IMR-90 (cell line): ENCODE results near the gene GPR6. TPM values are rescaled to one million over a fixed set of nuclear protein-coding genes. Genes with fewer than 3 reads are reported as not detected.

Experiments used
- ATAC-seq: fragments of 200-7000 bp; cut with Tn5 transposase; 2 replicates; pipeline ENCODE4 v1.9.1; 2020; ENCODE audit warnings: low read depth, mild to moderate bottlenecking, moderate library complexity
- BruUV-seq: library from RNA; stranded (reverse); fragments of 400-500 nt; replicated peaks from 2 replicates; lab custom pipeline; 2021; lab: Mats Ljungman, UMichigan
- CTCF ChIA-PET: fragments of 300-600 bp; formaldehyde crosslinking; extraction: SDS; loops from one replicate; lab custom pipeline; 2021; ENCODE audit warnings: antibody characterized with exemption; lab: Yijun Ruan, JAX
- POLR2A ChIA-PET: fragments of 300-600 bp; sonication (Branson Sonifier 250); formaldehyde crosslinking; loops from one replicate; lab custom pipeline; 2022; ENCODE audit warnings: antibody characterized with exemption; ENCODE audit not compliant: unreplicated experiment; lab: Charles Lee
- DNase-seq: peaks from one replicate; pipeline ENCODE4 v3.0.0; 2013
- H2AFZ ChIP-seq: replicated peaks from 2 replicates; pipeline ENCODE3; 2013; ENCODE audit warnings: low read length, mild to moderate bottlenecking; ENCODE audit not compliant: poor library complexity
- H2AK5ac ChIP-seq: 2 replicates; pipeline ENCODE4 v1.6.1; 2013; ENCODE audit warnings: low read depth, low read length, inconsistent platforms
- H2AK9ac ChIP-seq: replicated peaks from 2 replicates; pipeline ENCODE3; 2013; ENCODE audit warnings: mild to moderate bottlenecking, low read depth, low read length, moderate library complexity; ENCODE audit not compliant: poor library complexity
- H2BK120ac ChIP-seq: 2 replicates; pipeline ENCODE4 v1.6.1; 2013; ENCODE audit warnings: low read depth, low read length, inconsistent platforms
- H2BK15ac ChIP-seq: 3 replicates; pipeline ENCODE4 v1.6.1; 2013; ENCODE audit warnings: low read depth, low read length, inconsistent platforms
- H2BK20ac ChIP-seq: 2 replicates; pipeline ENCODE4 v1.6.1; 2013; ENCODE audit warnings: low read depth, mild to moderate bottlenecking, inconsistent platforms, low read length, moderate library complexity
- H2BK5ac ChIP-seq: 2 replicates; pipeline ENCODE4 v1.6.1; 2013; ENCODE audit warnings: mild to moderate bottlenecking, low read depth, low read length, inconsistent platforms; ENCODE audit not compliant: poor library complexity, severe bottlenecking
- H3K14ac ChIP-seq: replicated peaks from 2 replicates; pipeline ENCODE4 v1.6.1; 2013; ENCODE audit warnings: low read depth, low read length, inconsistent platforms
- H3K18ac ChIP-seq: 2 replicates; pipeline ENCODE4 v1.6.1; 2013; ENCODE audit warnings: low read depth, low read length, control low read depth
- H3K23ac ChIP-seq: 2 replicates; pipeline ENCODE4 v1.6.1; 2013; ENCODE audit warnings: low read depth, low read length, inconsistent platforms
- H3K27ac ChIP-seq: 2 replicates; pipeline ENCODE4 v1.5.1; 2013; ENCODE audit warnings: mild to moderate bottlenecking, control low read depth, low read length; ENCODE audit not compliant: insufficient read depth
- H3K27me3 ChIP-seq: 2 replicates; pipeline ENCODE4 v1.6.1; 2013; ENCODE audit warnings: low read length; ENCODE audit not compliant: control insufficient read depth, insufficient read depth
- H3K36me3 ChIP-seq: 2 replicates; pipeline ENCODE4 v1.6.1; 2013; ENCODE audit warnings: low read length, mixed read lengths; ENCODE audit not compliant: control insufficient read depth, insufficient read depth
- H3K4ac ChIP-seq: 2 replicates; pipeline ENCODE4 v1.6.1; 2013; ENCODE audit warnings: low read depth, low read length, inconsistent platforms
- H3K4me1 ChIP-seq: 2 replicates; pipeline ENCODE4 v1.6.1; 2013; ENCODE audit warnings: low read length, mixed read lengths; ENCODE audit not compliant: control insufficient read depth, insufficient read depth
- H3K4me2 ChIP-seq: 2 replicates; pipeline ENCODE4 v1.6.1; 2013; ENCODE audit warnings: low read depth, mild to moderate bottlenecking, control low read depth, low read length, moderate library complexity
- H3K4me3 ChIP-seq: 2 replicates; pipeline ENCODE4 v1.5.1; 2013; ENCODE audit warnings: low read depth, mild to moderate bottlenecking, control low read depth, low read length, moderate library complexity; ENCODE audit not compliant: insufficient read depth
- H3K56ac ChIP-seq: 2 replicates; pipeline ENCODE4 v1.6.1; 2013; ENCODE audit warnings: low read length, inconsistent platforms; ENCODE audit not compliant: insufficient read depth; ENCODE audit errors: extremely low read depth
- H3K79me1 ChIP-seq, 2 experiments: 2 replicates each; pipeline ENCODE4 v1.6.1; 2013; ENCODE audit warnings: low read length in 2 of 2, inconsistent platforms in 1 of 2, low read depth in 1 of 2
- H3K9ac ChIP-seq: 2 replicates; pipeline ENCODE4 v1.6.1; 2013; ENCODE audit warnings: low read depth, low read length, control low read depth
- H3K9me1 ChIP-seq: 2 replicates; pipeline ENCODE4 v1.6.1; 2013; ENCODE audit warnings: low read length, inconsistent platforms; ENCODE audit not compliant: insufficient read depth
- H3K9me3 ChIP-seq: 2 replicates; pipeline ENCODE4 v1.6.1; 2013; ENCODE audit warnings: low read length; ENCODE audit not compliant: control insufficient read depth, insufficient read depth
- H4K20me1 ChIP-seq: 2 replicates; pipeline ENCODE4 v1.6.1; 2013; ENCODE audit warnings: low read length, inconsistent platforms; ENCODE audit not compliant: insufficient read depth
- H4K5ac ChIP-seq: 2 replicates; pipeline ENCODE4 v1.6.1; 2013; ENCODE audit warnings: mild to moderate bottlenecking, low read depth, low read length, control low read depth
- H4K8ac ChIP-seq, 2 experiments: 2 replicates each; pipeline ENCODE4 v1.6.1; 2013; ENCODE audit warnings: low read depth in 2 of 2, low read length in 2 of 2, control low read depth in 1 of 2, inconsistent platforms in 1 of 2
- H4K91ac ChIP-seq: 2 replicates; pipeline ENCODE4 v1.6.1; 2013; ENCODE audit warnings: low read depth, low read length, inconsistent platforms; ENCODE audit not compliant: insufficient read depth
- FOS ChIP-seq: fragments of 150-350 bp; IDR thresholded peaks from 2 replicates; pipeline ENCODE4 v1.6.1; 2016; ENCODE audit warnings: low read depth, low read length
- MAZ ChIP-seq: IDR thresholded peaks from 2 replicates; pipeline ENCODE4 v1.6.1; 2012; ENCODE audit warnings: low read depth, mild to moderate bottlenecking, low read length, improper control_type of control experiment, moderate library complexity, borderline replicate concordance
- MXI1 ChIP-seq: IDR thresholded peaks from 2 replicates; pipeline ENCODE4 v1.6.1; 2012; ENCODE audit warnings: low read depth, mild to moderate bottlenecking, low read length, moderate library complexity, borderline replicate concordance
- NFE2L2 ChIP-seq: fragments of 150-350 bp; IDR thresholded peaks from 2 replicates; pipeline ENCODE4 v1.6.1; 2016; ENCODE audit warnings: low read depth, mild to moderate bottlenecking, low read length
- RCOR1 ChIP-seq: IDR thresholded peaks from 2 replicates; pipeline ENCODE4 v1.6.1; 2012; ENCODE audit warnings: mild to moderate bottlenecking, low read length, improper control_type of control experiment; ENCODE audit not compliant: insufficient replicate concordance
- RFX5 ChIP-seq: IDR thresholded peaks from 2 replicates; pipeline ENCODE4 v1.8.0; 2012; ENCODE audit warnings: low read depth, mild to moderate bottlenecking, low read length, moderate library complexity
- WGBS, 2 experiments: methylation state at CpG; one replicate each; pipeline versions ENCODE4 v1.1.5 to v1.1.7; 2013; ENCODE audit warnings: missing lambda C conversion rate in 2 of 2; ENCODE audit not compliant: insufficient read length in 1 of 2; ENCODE audit errors: extremely low coverage in 2 of 2; 5-methylcytosine and 5-hydroxymethylcytosine counted together
- dilution Hi-C: fragments of 300-500 bp; cut with HindIII; formaldehyde crosslinking; loops from one replicate; pipeline ENCODE4 v1.14.3; 2018; ENCODE audit warnings: low sequenced_read_pairs; ENCODE audit not compliant: unreplicated experiment
- in situ Hi-C: fragments of 300-500 bp; cut with MboI; formaldehyde crosslinking; loops from 3 replicates; pipeline ENCODE4 v1.14.3; 2019; ENCODE audit warnings: low sequenced_read_pairs, inconsistent platforms, mixed read lengths
- intact Hi-C: fragments of 100-400 bp; cut with micrococcal nuclease; formaldehyde crosslinking; loops from 2 replicates; pipeline ENCODE4 v1.10.0; 2022
- polyA plus RNA-seq, 3 experiments: library from polyadenylated mRNA; depleted of rRNA; stranded (reverse); fragments of >200 nt; gene quantifications; 2 replicates each; pipeline ENCODE4 v1.2.3, GENCODE V29; 2012; ENCODE audit warnings: low replicate concordance in 1 of 3
- total RNA-seq: library from RNA; depleted of rRNA; stranded (reverse); fragments of >200 nt; gene quantifications from 2 replicates; pipeline ENCODE4 v1.2.3, GENCODE V29; 2012

Gene GPR6
- total and polyA plus RNA-seq, 2 of the 4 experiments (the other 2 are of a cell fraction) = not detected

DNA sequence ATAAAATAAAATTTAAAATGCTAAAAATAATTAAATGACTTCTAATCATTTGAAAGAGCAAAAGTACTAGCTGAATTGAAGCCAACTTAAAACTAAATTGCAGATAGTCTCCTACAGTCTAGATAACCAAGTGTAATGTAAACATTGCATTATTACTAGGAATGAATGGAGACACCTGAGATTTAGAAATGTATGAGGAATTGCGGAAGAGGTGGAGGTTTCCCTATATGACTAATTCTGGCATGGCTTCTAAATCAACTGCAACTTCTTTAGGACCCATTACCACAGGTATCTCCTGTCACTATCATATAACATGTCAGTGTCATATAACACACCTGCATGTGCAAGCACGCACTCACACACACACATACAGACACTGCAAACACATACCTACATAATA is 13.2 kb upstream of the GPR6 start:
- Histone ChIP-seq H2BK120ac (no peak overlapping the region), H3K4me1 (no peaks in the 10 kb centered on the region), H3K9me3 (no peaks in the 10 kb centered on the region), H2BK20ac (no peak overlapping the region), H2AFZ (no peak overlapping the region), H3K27me3 (no peaks in the 10 kb centered on the region; the same call in 1 of the 2 replicates), H3K36me3 (no peaks in the 10 kb centered on the region), H2AK5ac (no peak overlapping the region), H3K14ac (no peak overlapping the region), H4K91ac (no peak overlapping the region), H4K20me1 (no peaks in the 10 kb centered on the region), H3K9me1 (no peaks in the 10 kb centered on the region), H3K23ac (no peak overlapping the region), H4K8ac (no peak overlapping the region), H2AK9ac (no peak overlapping the region), H2BK5ac (no peak overlapping the region), H3K9ac (no peak overlapping the region), H3K4me3 (no peak overlapping the region), H3K27ac (no peak overlapping the region), H3K4ac (no peak overlapping the region), H3K18ac (no peak overlapping the region), H3K4me2 (no peak overlapping the region), H4K5ac (no peak overlapping the region), H2BK15ac (no peak overlapping the region), H3K79me1 (no peaks in the 10 kb centered on the region), H3K56ac (no peak overlapping the region)
- BruUV-seq = no TSS peak
- POLR2A ChIA-PET = no interaction called here
- in situ Hi-C loops (no loop called here), intact Hi-C loops (no loop called here), dilution Hi-C loops (no loop called here)
- no peak for TF ChIP-seq MXI1
- no peak for TF ChIP-seq RFX5
- no peak for TF ChIP-seq NFE2L2
- TF ChIP-seq MAZ = no peak
- no peak for TF ChIP-seq FOS
- TF ChIP-seq RCOR1 = no peak
- CTCF ChIA-PET = no interaction called here
- WGBS, 2 experiments = 100% methylated on average over 1 of the region's 2 CpGs; no CpG with 5 or more reads in 1 of the 2 experiments
- no peak for ATAC-seq
- DNase-seq = no peak
